Measurements from ENCODE around the gene ZNF587.
"Not testable (repeated sequence)": the region's sequence is repeated elsewhere in the genome, so short reads cannot be mapped to it uniquely, and the experiment has no call there.

ZNF587 gene

GRCh38 chr19:57849666-57850473 is at the start of gene ZNF587:
ZNF587 (plus strand) TSS chr19:57849859; CDS start chr19:57850039, 180 bp downstream.
- DNase-seq: peak; percentile 78

- no peak for DNase-seq
Measured at GRCh38 chr19:57800696-57801095, 49.0 kb upstream of the ZNF587 start.

- DNase-seq: no peak
Measured at GRCh38 chr19:57802269-57802668, 47.4 kb upstream of the ZNF587 start.

- DNase-seq: no peak
Measured at GRCh38 chr19:57803265-57803593, 46.4 kb upstream of the ZNF587 start.

GRCh38 chr19:57803594-57804325 is 45.9 kb upstream of the ZNF587 start:
- DNase-seq: peak; percentile 12

- no peak for DNase-seq
Measured at GRCh38 chr19:57807541-57807940, 42.1 kb upstream of the ZNF587 start.

GRCh38 chr19:57810410-57811295 is 39.0 kb upstream of the ZNF587 start:
- DNase-seq: not testable (repeated sequence)

GRCh38 chr19:57812226-57812625 is 37.4 kb upstream of the ZNF587 start:
- no peak for DNase-seq

GRCh38 chr19:57812975-57813820 is 36.5 kb upstream of the ZNF587 start:
- not testable (repeated sequence) for DNase-seq

- DNase-seq: no peak
Measured at GRCh38 chr19:57813919-57814504, 35.6 kb upstream of the ZNF587 start.

GRCh38 chr19:57814505-57815246 is 35.0 kb upstream of the ZNF587 start, which contains the start of gene ZNF552:
ZNF552 (minus strand) TSS chr19:57814913; CDS start chr19:57814743, 170 bp downstream.
- peak; percentile 79 for DNase-seq

- no peak for DNase-seq
Measured at GRCh38 chr19:57815247-57816075, 34.2 kb upstream of the ZNF587 start.

GRCh38 chr19:57816652-57817051 is 33.0 kb upstream of the ZNF587 start:
- DNase-seq: no peak

GRCh38 chr19:57817976-57818375 is 31.7 kb upstream of the ZNF587 start:
- no peak for DNase-seq

- no peak for DNase-seq
Measured at GRCh38 chr19:57818378-57818777, 31.3 kb upstream of the ZNF587 start.

- DNase-seq: peak; percentile 81
Measured at GRCh38 chr19:57819475-57820148, 30.0 kb upstream of the ZNF587 start.

- DNase-seq: no peak
Measured at GRCh38 chr19:57820599-57820998, 29.1 kb upstream of the ZNF587 start.

- DNase-seq: not testable (repeated sequence)
Measured at GRCh38 chr19:57821095-57821494, 28.6 kb upstream of the ZNF587 start.

- DNase-seq: not testable (repeated sequence)
Measured at GRCh38 chr19:57821501-57821900, 28.2 kb upstream of the ZNF587 start.
